Activated CD8-positive, alpha-beta memory T cell treated with anti-CD3 and anti-CD28 coated beads, Interleukin-2, amount 10 ng/mL, durations not matched to agents 7 days and 5 days (primary cell): ENCODE measurements around the gene CASP9. TPM values are rescaled to one million over a fixed set of nuclear protein-coding genes. Genes with fewer than 3 reads are reported as not detected.
A peak's percentile ranks its signal among the peaks of the same experiment; 100 is the strongest.
"Not testable (repeated sequence)": the region's sequence is repeated elsewhere in the genome, so short reads cannot be mapped to it uniquely, and the experiment has no call there.

ENCODE experiments used
- ATAC-seq: fragments of 150-1000 bp; cut with Tn5 transposase; one replicate; pipeline ENCODE4 v1.10.0; 2021; ENCODE audit warnings: moderate library complexity
- CTCF ChIA-PET: fragments of 350-600 bp; sonication (Branson Sonifier 250); formaldehyde crosslinking; loops from one replicate; lab custom pipeline; 2021; ENCODE audit warnings: antibody characterized with exemption; lab: Charles Lee
- DNase-seq: peaks from one replicate; pipeline ENCODE4 v3.0.0-alpha.2; 2020
- H3K27ac Mint-ChIP-seq: one replicate; pipeline ENCODE4 v1.8.0; 2021; ENCODE audit warnings: mild to moderate bottlenecking, mixed read lengths
- H3K27me3 Mint-ChIP-seq: one replicate; pipeline ENCODE4 v1.8.0; 2021; ENCODE audit warnings: mixed read lengths
- H3K36me3 Mint-ChIP-seq: one replicate; pipeline ENCODE4 v1.8.0; 2021; ENCODE audit warnings: mild to moderate bottlenecking, mixed read lengths
- H3K4me1 Mint-ChIP-seq: one replicate; pipeline ENCODE4 v1.8.0; 2021; ENCODE audit warnings: mixed read lengths
- H3K4me3 Mint-ChIP-seq: one replicate; pipeline ENCODE4 v1.8.0; 2021; ENCODE audit warnings: mild to moderate bottlenecking, moderate library complexity, mixed read lengths
- H3K9me3 Mint-ChIP-seq: one replicate; pipeline ENCODE4 v1.8.0; 2022; ENCODE audit warnings: low read depth, mixed read lengths
- total RNA-seq, 2 experiments: library from RNA; stranded (reverse); gene quantifications; one replicate each; pipeline ENCODE4 v1.2.3, GENCODE V29; 2021

Gene CASP9
- total RNA-seq, 2 experiments from 2014 or later = 17.7 to 19.0 TPM

- CTCF ChIA-PET = interaction anchor here (1.4 kb wide), 2 partner anchors 13 to 73 kb away, joined by 3 to 5 read pairs; no protein-coding TSS in a partner anchor
- Mint-ChIP-seq H3K27me3 (no peaks in the 10 kb centered on the region), H3K4me1 (no peaks in the 10 kb centered on the region), H3K9me3 (no peaks in the 10 kb centered on the region), H3K4me3 (no peak overlapping the region), H3K27ac (no peak overlapping the region), H3K36me3 (peaks cover 2% of the 10 kb centered on the region)
- DNase-seq (no peak), ATAC-seq (no peak)
These were observed 19.6 kb downstream of the CASP9 start for GRCh38 chr1:15504436-15504835.

- CTCF ChIA-PET = interaction anchor here (0.6 to 1.5 kb wide), 2 partner anchors 11 to 178 kb away, joined by 3 to 4 read pairs; no protein-coding TSS in a partner anchor
- Mint-ChIP-seq H3K36me3 (peaks cover 13% of the 10 kb centered on the region), H3K27ac (no peak overlapping the region), H3K4me1 (no peaks in the 10 kb centered on the region), H3K4me3 (no peak overlapping the region), H3K27me3 (no peaks in the 10 kb centered on the region), H3K9me3 (no peaks in the 10 kb centered on the region)
- peak; percentile 68 for DNase-seq
- ATAC-seq = peak; percentile 74
These were observed 22.6 kb downstream of the CASP9 start for GRCh38 chr1:15501208-15502032.

GRCh38 chr1:15500184-15501178 is 23.5 kb downstream of the CASP9 start:
- Mint-ChIP-seq H3K9me3 (no peaks in the 10 kb centered on the region), H3K27me3 (no peaks in the 10 kb centered on the region), H3K4me1 (no peaks in the 10 kb centered on the region), H3K36me3 (peaks cover 16% of the 10 kb centered on the region), H3K4me3 (no peak overlapping the region), H3K27ac (no peak overlapping the region)
- CTCF ChIA-PET = interaction anchor here (1.0 to 1.5 kb wide), 2 partner anchors 13 to 291 kb away, joined by 3 read pairs; no protein-coding TSS in a partner anchor
- ATAC-seq (no peak), DNase-seq (no peak)

- H3K4me1 Mint-ChIP-seq = peaks cover 11% of the 10 kb centered on the region
- no peak overlapping the region for H3K27ac Mint-ChIP-seq
- H3K36me3 Mint-ChIP-seq = peaks cover 24% of the 10 kb centered on the region
- H3K9me3 Mint-ChIP-seq = no peaks in the 10 kb centered on the region
- DNase-seq (no peak), ATAC-seq (no peak)
- CTCF ChIA-PET = interaction anchor here (0.6 kb wide), 1 partner anchor 147 kb away, joined by 3 read pairs; no protein-coding TSS in a partner anchor
- no peak overlapping the region for H3K4me3 Mint-ChIP-seq
- no peaks in the 10 kb centered on the region for H3K27me3 Mint-ChIP-seq
These were observed 30.1 kb downstream of the CASP9 start for GRCh38 chr1:15493869-15494390.

GRCh38 chr1:15492596-15492995 is 31.4 kb downstream of the CASP9 start:
- no peak overlapping the region for H3K4me3 Mint-ChIP-seq
- H3K4me1 Mint-ChIP-seq = peaks cover 11% of the 10 kb centered on the region
- H3K9me3 Mint-ChIP-seq = no peaks in the 10 kb centered on the region
- H3K27me3 Mint-ChIP-seq = no peaks in the 10 kb centered on the region
- ATAC-seq = no peak
- H3K36me3 Mint-ChIP-seq = peaks cover 19% of the 10 kb centered on the region
- DNase-seq = no peak
- H3K27ac Mint-ChIP-seq = no peak overlapping the region
- CTCF ChIA-PET = interaction anchor here (0.9 to 1.7 kb wide), 3 partner anchors 11 to 169 kb away, joined by 3 read pairs; no protein-coding TSS in a partner anchor

GRCh38 chr1:15491010-15491409 is 33.0 kb downstream of the CASP9 start:
- ATAC-seq = peak; percentile 78
- not testable (repeated sequence) for H3K9me3 Mint-ChIP-seq, H3K27ac Mint-ChIP-seq, H3K27me3 Mint-ChIP-seq, H3K4me3 Mint-ChIP-seq
- peak; percentile 63 for DNase-seq
- CTCF ChIA-PET = interaction anchor here (0.8 to 1.7 kb wide), 2 partner anchors 13 to 301 kb away, joined by 3 read pairs; no protein-coding TSS in a partner anchor
- Mint-ChIP-seq H3K4me1 (peaks cover 11% of the 10 kb centered on the region), H3K36me3 (peaks cover 22% of the 10 kb centered on the region)

GRCh38 chr1:15489052-15489736 is 34.8 kb downstream of the CASP9 start:
- no peak for DNase-seq
- ATAC-seq = no peak
- Mint-ChIP-seq H3K4me3 (no peak overlapping the region), H3K9me3 (no peaks in the 10 kb centered on the region), H3K36me3 (peaks cover 17% of the 10 kb centered on the region), H3K27ac (no peak overlapping the region), H3K27me3 (no peaks in the 10 kb centered on the region), H3K4me1 (peaks cover 15% of the 10 kb centered on the region)
- CTCF ChIA-PET = interaction anchor here (0.7 kb wide), 1 partner anchor 1732 kb away, joined by 3 read pairs; no protein-coding TSS in a partner anchor

- Mint-ChIP-seq H3K36me3 (peaks cover 15% of the 10 kb centered on the region), H3K27me3 (no peaks in the 10 kb centered on the region), H3K4me1 (peaks cover 15% of the 10 kb centered on the region), H3K27ac (no peak overlapping the region), H3K4me3 (no peak overlapping the region), H3K9me3 (no peaks in the 10 kb centered on the region)
- CTCF ChIA-PET = no interaction called here
- ATAC-seq = no peak
- DNase-seq = no peak
These were observed 35.6 kb downstream of the CASP9 start for GRCh38 chr1:15488371-15488770.

GRCh38 chr1:15486844-15487610 is 37.0 kb downstream of the CASP9 start:
- H3K27me3 Mint-ChIP-seq, ATAC-seq, H3K9me3 Mint-ChIP-seq, DNase-seq, H3K4me3 Mint-ChIP-seq, CTCF ChIA-PET, H3K27ac Mint-ChIP-seq: not testable (repeated sequence)
- H3K4me1 Mint-ChIP-seq = peaks cover 15% of the 10 kb centered on the region
- H3K36me3 Mint-ChIP-seq = peaks cover 15% of the 10 kb centered on the region

- Mint-ChIP-seq H3K4me3 (no peak overlapping the region), H3K27ac (no peak overlapping the region), H3K27me3 (no peaks in the 10 kb centered on the region), H3K4me1 (peaks cover 8% of the 10 kb centered on the region), H3K36me3 (peaks cover 9% of the 10 kb centered on the region), H3K9me3 (no peaks in the 10 kb centered on the region)
- CTCF ChIA-PET = no interaction called here
- ATAC-seq = no peak
- DNase-seq = no peak
These were observed 38.4 kb downstream of the CASP9 start for GRCh38 chr1:15485636-15486035.

- H3K4me3 Mint-ChIP-seq, H3K27me3 Mint-ChIP-seq, H3K4me1 Mint-ChIP-seq, H3K36me3 Mint-ChIP-seq, ATAC-seq, H3K27ac Mint-ChIP-seq, CTCF ChIA-PET, DNase-seq, H3K9me3 Mint-ChIP-seq: not testable (repeated sequence)
These were observed 39.6 kb downstream of the CASP9 start for GRCh38 chr1:15484443-15484842.

- Mint-ChIP-seq H3K4me3 (no peak overlapping the region), H3K27ac (no peak overlapping the region), H3K9me3 (no peaks in the 10 kb centered on the region), H3K27me3 (no peaks in the 10 kb centered on the region), H3K4me1 (peaks cover 4% of the 10 kb centered on the region), H3K36me3 (peaks cover 4% of the 10 kb centered on the region)
- CTCF ChIA-PET = no interaction called here
- no peak for ATAC-seq
- DNase-seq = no peak
These were observed 40.0 kb downstream of the CASP9 start for GRCh38 chr1:15483971-15484370.
